Stimulated activated CD4-positive, alpha-beta T cell treated with anti-CD3 and anti-CD28 coated beads, Interleukin-15, amount 100 ng/mL, for 1 hour (primary cell): ENCODE measurements around the gene TBC1D9B.
"Not testable (repeated sequence)": the region's sequence is repeated elsewhere in the genome, so short reads cannot be mapped to it uniquely, and the experiment has no call there.

Experiments used
- DNase-seq, 2 donors: peaks; one replicate each; pipeline ENCODE4 v3.0.0-alpha.2; 2020; ENCODE audit warnings: low read depth in 1 of 2, low spot score in 1 of 2

The TBC1D9B gene

DNA sequence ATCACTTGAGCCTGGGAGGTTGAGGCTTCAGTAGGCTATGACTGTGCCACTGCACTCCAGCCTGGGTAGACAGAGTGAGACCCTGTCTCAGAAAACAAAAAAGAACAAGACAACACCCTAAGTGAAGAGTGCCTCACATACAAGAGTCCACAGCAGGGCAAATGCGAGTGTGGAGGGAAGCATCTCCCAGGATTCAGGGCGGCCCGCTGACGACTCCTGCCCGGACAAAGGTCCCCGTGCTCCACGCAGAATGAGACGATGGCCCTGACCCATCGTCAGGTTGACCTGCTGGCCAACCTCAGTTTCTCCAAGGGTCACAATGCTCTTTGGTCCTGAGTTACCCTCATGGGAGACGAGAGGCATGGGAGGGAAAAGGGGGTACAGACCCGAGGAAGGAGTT, 67.4 kb downstream of the TBC1D9B start:
- DNase-seq = no peak

DNA sequence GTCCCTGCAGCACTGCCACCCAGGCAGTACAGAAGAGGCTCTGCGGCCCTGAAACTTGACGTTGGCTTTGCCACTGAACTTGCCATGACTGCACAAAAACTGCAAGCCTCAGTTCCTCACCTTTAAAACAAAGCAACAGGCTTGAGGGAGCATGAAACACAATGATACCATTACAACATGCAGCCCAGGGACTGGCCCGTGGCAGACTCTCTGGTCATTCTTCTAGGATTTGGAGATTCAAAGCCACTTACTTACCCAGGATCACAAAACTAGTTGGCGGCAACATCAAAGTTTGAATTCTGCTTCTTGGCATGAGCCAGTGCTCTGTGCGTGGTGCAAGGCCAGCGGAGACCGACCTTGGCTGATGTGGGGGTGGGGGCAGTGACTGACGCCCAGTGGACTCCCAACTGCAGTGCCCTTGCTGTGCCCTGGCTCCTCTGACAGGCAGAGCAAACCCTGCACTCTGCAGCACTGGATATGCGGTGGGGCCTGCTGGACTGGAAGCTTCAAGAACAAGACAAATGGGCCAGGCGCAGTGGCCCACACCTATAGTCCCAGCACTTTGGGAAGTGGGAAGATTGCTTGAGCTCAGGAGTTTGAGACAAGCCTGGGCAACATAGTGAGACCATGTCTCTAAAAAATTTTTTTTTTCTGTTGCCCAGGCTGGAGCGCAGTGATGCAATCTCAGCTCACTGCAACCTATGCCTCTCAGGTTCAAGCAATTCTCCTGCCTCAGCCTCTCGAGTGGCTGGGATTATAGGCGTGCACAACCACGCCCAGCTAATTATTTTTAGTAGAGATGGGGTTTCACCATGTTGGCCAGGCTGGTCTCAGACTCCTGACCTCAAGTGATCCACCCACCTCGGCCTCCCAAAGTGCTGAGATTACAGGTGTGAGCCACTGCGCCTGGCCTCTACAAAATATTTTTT, 68.1 kb downstream of the TBC1D9B start:
- DNase-seq = no peak

DNA sequence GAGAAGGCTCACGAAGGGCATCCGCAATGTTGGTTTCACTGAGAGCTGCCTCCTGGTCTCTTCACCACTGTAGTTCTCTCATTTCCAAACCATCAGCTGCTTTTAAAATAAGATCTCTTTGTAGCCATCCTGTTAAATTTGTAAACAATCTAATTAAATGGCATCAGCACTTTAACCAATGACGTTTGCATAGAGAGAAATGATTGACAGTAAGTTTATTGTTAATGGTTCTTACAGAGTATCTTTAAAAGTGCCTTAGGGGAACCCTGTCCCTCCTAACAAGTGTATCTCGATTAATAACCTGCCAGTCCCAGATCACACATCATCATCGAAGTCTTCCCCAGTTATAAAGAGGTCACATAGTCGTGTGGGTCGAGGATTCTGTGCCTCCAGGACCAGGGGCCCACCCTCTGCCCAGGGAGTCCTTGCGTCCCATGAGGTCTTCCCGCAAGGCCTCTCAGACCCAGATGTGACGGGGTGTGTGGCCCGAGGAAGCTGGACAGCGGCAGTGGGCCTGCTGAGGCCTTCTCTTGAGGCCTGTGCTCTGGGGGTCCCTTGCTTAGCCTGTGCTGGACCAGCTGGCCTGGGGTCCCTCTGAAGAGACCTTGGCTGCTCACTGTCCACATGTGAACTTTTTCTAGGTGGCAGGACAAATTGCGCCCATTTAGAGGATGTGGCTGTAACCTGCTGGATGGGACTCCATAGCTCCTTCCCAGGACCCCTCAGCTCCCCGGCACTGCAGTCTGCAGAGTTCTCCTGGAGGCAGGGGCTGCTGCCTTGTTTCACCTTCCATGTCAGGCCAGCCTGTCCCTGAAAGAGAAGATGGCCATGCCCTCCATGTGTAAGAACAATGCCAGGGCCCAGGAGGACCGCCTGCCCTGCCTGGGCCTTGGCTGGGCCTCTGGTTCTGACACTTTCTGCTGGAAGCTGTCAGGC, 70.4 kb downstream of the TBC1D9B start:
- DNase-seq = no peak

DNA sequence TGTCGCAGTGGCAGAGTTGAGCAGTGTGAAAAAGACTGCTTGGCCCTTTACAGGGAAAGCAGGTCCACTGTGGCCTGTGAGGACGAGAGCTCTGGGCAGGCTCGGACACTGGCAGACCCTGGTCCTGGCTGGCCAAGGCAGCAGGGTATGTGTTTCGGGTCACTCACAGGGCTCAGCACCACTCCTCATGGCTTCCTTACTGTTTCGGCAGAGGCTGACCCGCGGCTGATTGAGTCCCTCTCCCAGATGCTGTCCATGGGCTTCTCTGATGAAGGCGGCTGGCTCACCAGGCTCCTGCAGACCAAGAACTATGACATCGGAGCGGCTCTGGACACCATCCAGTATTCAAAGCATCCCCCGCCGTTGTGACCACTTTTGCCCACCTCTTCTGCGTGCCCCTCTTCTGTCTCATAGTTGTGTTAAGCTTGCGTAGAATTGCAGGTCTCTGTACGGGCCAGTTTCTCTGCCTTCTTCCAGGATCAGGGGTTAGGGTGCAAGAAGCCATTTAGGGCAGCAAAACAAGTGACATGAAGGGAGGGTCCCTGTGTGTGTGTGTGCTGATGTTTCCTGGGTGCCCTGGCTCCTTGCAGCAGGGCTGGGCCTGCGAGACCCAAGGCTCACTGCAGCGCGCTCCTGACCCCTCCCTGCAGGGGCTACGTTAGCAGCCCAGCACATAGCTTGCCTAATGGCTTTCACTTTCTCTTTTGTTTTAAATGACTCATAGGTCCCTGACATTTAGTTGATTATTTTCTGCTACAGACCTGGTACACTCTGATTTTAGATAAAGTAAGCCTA, 71.3 kb downstream of the TBC1D9B start:
- peak; percentile 34 to 48 for DNase-seq

DNA sequence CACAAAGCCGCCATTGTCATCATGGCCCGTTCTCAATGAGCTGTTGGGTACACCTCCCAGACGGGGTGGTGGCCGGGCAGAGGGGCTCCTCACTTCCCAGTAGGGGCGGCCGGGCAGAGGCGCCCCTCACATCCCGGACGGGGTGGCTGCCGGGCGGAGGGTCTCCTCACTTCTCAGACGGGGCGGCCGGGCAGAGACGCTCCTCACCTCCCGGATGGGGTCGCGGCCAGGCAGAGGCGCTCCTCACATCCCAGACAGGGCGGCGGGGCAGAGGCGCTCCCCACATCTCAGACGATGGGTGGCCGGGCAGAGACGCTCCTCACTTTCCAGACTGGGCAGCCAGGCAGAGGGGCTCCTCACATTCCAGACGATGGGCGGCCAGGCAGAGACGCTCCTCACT, 72.8 kb downstream of the TBC1D9B start:
- DNase-seq = not testable (repeated sequence)

DNA sequence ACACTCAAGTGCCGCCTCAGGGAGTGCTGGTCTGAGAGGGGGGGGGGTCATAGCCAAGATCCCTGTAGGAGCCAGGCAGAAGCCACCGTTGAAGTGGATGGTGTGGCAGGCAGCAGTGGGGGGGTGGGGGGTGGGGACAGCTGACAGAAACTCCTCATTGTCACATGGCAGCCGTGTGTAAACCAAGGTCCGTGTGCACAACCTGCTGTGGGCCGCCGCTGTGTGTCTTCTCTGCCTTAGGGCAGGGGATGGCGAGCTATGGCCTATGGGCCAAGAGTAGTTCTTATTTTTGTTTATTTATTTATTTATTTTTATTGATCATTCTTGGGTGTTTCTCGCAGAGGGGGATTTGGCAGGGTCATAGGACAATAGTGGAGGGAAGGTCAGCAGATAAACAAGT, 73.6 kb downstream of the TBC1D9B start:
- no peak for DNase-seq

DNA sequence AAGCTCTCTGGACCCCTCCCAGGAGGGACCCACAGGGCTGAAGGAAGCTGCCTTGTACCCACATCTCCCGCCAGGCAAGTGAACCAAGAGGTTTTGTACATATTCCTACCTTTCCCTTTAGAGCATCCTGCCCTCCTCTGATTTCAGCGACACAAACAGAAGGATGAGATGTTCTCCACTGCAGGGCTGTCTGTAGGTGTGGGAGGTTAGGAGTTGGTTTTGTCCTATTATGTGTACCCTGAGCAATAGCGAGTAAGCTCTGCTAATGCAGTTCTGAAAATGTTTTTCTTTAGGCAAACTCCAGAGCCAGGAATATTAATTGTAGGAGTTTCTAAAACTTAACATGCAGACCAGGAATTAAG, 74.0 kb downstream of the TBC1D9B start:
- DNase-seq = no peak

DNA sequence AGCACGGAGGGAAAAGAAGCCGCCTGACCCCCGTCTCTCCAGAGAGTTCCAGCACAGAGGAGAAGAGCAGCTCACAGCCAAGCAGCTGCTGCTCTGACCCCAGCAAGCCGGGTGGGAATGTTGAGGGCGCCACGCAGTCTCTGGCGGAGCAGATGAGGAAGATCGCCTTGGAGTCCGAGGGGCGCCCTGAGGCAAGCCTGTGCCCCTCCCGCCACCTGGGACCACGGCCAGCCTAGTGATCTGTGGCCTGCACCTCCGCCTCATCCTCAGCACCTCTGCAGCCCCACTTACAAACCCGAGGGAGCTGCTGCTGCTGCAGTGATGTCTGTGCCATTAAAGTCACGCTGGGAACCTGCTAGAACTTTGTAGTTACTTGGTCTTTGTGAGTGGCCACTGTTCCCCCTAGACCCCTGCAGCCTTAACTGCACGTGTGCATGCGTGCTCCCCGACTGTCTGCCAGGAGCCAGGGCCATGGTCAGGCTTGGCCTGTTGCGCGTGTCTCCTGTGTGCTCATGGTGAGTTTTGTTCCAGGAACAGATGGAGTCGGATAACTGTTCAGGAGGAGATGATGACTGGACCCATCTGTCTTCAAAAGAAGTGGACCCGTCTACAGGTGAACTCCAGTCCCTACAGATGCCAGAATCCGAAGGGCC, 74.5 kb downstream of the TBC1D9B start:
- no peak for DNase-seq

DNA sequence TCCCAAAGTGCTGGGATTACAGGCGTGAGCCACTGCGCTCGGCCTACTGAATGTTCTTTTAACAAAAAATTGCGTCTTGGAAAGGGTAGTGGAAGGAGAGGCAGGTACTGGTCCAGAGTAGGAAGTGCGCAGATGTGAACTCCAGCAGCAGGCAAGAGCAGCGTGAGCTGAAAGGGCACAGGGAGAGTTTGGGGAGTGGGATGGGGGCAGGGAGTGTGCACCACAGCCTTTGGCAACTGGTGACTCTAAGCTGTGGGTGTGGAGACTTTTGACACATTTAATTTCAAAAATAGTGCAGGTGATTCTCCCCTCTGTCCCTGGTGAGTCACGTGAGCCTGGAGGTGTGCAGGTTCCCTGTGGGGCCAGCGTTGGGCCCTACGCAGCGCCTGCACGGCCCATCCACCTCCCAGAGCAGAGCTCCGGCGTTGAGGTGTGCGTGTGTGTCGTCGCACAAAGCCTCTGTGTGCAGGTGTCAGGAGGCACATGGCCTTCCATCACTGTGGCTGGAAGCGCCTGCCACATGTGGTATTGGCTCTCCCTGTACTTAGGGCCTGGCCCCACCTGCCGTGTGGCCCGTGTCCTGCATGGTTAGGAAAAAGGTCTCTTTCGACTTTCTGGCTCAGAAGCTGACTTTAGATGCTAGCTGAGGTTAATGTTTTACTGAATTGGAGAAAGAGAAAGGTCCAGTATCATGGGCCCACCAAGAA, 75.5 kb downstream of the TBC1D9B start:
- no peak for DNase-seq

DNA sequence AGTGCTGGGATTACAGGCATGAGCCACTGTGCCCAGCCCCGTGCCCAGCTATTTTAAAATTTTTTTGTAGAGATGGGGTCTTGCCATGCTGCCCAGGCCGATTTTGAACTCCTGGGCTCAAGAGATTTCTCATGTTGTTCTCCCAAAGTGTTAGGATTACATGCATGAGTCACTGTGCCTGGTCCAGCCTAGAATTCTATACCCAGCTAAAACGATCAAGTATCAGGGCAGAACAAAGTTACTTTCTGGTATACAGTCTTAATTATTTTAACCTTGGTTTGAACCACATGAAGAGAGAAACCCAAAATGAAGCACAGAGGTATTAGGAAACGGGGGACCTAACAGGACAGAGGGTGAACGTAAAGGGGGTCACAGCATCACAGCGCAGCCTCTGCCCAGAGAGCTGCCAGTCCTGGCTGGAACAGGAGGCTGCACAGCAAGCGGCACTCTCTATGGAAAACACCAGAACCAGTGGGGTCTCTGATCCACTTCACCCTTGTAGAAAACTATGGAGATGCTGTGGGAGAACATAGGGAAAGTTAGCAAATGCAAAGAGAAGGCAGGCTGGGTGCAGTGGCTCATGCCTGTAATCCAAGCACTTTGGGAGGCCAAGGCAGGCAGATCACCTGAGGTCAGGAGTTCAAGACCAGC, 76.8 kb downstream of the TBC1D9B start:
- DNase-seq = no peak

DNA sequence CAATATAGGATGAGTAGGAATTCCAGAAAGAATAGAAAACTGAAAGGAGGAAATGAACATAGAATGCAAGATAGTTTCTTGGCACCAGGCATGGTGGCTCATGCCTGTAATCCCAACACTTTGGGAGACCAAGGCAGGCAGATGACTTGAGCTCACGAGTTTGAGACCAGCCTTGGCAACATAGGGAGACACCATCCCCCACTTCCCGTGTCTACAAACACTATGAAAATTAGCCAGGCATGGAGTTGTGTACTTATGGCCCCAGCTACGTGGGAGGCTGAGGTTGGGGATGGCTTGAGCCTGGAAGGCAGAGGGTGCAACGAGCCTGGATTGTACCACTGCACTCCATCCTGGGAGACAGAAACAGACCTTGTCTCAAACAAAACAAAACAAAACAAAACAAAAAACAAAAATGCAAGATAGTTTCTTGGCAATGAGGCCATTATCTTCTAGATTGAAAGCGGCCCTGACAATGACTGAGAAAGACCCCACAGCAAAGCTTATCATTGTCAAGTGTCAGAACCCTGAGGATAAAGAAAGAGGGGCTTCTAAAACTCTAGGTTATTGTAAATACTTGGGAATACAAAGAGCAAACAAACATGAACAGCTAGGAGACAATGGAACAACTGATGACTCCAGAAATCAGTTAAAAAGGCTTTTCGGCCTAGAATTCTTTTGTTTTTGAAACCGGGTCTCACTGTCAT, 77.8 kb downstream of the TBC1D9B start:
- DNase-seq = no peak

DNA sequence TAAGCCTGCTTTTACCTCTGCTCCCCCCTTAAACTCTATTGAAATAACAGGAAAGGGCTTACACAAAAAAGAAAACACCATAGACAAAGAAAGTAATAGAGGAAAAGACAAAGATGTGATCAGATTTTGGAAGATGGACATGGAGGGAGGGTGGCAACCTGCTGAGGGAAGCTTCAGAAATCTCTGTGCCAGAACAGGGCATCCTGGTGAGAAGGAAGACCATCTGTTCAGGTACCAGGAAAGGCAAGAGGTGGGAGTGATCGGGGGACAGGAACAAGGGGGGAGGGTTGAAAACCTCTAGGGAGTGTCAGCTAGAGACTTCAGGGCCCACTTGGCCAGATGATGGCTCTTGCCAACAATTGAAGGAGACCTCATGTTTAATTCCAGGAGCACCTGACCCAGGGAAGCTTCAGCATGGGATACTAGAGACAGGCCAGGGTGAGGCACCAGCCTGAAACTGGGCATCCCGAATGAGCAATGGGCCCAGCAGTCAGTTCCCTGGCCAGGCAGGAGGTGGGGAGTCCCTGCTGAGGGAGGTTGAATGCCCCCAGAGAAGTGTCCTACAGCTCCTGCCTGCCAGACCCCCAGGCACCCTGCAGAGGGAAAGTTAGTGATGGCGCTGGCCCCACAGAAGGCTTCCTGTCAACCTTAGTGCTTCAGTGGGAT, 78.8 kb downstream of the TBC1D9B start:
- DNase-seq = no peak

DNA sequence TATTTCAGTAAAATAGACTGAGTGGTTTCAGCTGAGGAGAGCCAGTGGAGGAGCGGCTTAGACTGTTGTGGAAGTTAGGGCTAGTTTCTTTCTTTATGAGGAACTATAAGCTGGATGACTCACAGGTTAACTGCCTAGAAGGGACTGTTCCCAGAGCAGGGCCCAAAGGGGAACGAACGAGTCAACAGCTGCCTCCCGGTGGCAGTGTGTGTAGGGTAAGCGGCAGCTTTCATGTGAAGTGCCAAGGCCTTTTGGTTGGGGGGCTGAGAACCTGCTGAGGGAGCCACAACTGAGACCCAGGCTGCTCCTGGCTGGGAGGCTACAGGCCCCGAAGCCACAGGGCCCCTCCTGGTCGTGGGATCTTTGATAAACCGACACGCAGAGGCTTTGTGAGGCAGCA, 80.0 kb downstream of the TBC1D9B start:
- peak in 1 of 2 donors; percentile 27 for DNase-seq

DNA sequence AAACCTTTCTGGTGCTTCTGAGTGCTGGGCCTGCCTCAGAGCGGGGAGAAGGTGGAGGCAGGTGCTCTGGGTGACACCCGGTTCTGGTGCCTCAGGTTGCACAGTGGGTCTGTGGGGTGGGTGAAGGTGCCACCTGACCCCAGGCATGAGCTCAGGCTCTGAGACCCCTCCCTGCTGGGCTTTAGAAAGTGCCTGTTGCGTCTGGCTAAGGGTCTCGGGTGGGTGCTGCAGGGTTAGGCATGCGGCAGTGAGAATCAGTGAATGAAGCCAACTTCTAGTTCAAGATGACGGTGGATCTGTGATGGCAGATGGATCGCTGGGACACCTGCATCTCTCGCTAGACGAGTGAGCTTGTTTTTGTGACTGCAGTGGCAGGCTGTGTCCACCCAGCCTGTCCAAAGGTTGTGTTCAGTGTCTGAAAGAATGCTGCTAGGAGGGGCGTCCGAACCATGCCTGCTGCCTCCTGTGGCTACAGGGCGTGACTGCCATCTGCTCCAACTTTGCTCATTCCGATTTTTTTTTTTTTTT, 82.0 kb downstream of the TBC1D9B start:
- no peak for DNase-seq

DNA sequence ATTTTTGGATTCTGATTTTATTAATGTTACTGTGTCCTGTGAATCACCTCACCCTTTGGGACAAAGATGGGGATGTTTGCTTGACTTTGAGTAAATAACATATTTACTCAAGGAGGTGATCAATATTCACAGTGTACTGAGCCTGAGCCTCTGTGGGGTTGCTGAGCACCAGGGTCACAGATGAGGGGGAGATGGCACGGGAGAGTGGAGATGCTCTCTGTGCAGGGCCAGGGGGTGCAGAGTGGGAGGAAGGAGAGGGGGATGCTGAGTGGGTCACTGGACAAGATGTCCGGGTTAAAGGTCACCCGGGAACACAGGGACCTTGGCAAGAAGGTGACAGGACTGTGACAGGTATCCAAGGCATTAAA, 83.0 kb downstream of the TBC1D9B start:
- DNase-seq = no peak

DNA sequence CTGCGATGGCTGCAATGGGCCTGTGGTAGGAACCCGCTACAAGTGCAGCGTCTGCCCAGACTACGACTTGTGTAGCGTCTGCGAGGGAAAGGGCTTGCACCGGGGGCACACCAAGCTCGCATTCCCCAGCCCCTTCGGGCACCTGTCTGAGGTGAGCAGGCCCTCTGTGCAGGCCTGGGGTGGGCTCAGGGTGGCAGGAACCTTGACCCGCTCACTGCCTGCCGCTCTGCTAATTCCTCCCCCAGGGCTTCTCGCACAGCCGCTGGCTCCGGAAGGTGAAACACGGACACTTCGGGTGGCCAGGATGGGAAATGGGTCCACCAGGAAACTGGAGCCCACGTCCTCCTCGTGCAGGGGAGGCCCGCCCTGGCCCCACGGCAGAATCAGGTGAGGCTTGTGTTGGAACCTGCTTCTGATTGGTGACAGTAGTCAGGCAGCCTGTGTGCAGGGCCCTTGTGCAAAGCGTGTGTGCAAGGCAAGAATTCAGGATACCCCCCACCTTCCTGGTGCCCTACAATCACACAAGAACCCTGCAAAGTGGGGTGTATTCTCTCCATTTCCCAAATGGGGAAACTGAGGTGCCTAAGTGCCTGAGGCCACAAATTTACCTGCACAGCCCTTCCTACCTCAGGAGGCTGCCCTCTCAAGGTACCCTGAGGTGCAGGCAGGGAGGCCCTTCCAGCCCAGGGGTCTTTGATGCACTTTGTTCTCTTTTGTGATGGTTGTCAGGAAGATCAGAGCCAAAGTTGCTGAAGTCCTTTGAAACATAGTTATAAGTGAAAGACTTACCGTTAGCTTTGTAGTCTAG, 83.6 kb downstream of the TBC1D9B start:
- no peak for DNase-seq

DNA sequence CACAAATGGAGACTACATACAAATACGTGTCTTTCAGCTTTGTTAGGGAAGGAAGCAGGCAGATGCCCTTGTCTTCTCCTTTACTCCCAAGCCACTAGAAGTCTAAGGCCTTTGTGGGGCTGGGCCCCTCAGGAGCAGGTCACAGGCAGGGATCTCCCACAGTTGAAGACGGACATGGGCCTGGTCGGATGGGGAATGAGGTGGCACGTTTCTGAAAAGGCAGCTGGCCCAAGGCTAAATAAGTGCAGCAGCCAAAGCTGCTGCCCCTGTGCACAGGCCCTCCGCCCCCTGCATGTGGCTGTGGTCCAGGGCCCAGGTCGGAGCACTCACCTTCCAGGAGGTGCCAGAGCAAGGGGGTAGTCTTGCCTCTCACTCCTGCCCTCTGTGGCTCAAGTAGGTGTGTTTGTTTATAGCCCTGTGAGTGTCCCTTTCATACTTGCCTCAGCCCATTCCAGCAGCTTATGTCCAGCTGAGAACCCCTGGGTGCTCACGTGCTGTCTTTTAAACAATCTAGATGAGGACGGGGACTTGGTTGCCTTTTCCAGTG, 85.2 kb downstream of the TBC1D9B start:
- no peak for DNase-seq
